22Rv1 (cell line): ENCODE data around the gene PON1.

Experiments used
- H3K27ac ChIP-seq: fragments of 450-650 bp; 2 replicates; pipeline ENCODE4 v1.5.1; 2017
- CTCF ChIP-seq: fragments of 450-650 bp; IDR thresholded peaks from 2 replicates; pipeline ENCODE4 v1.5.1; 2017; ENCODE audit warnings: mild to moderate bottlenecking
- ZFX ChIP-seq: fragments of 450-650 bp; IDR thresholded peaks from 2 replicates; pipeline ENCODE4 v1.6.1; 2017; ENCODE audit warnings: antibody characterized with exemption, borderline replicate concordance

PON1 gene

GRCh38 chr7:95340491-95340890 lies 16.2 kb upstream of the PON1 start:
- no peak overlapping the region for H3K27ac ChIP-seq
- TF ChIP-seq CTCF (no peak), ZFX (no peak)

DNA sequence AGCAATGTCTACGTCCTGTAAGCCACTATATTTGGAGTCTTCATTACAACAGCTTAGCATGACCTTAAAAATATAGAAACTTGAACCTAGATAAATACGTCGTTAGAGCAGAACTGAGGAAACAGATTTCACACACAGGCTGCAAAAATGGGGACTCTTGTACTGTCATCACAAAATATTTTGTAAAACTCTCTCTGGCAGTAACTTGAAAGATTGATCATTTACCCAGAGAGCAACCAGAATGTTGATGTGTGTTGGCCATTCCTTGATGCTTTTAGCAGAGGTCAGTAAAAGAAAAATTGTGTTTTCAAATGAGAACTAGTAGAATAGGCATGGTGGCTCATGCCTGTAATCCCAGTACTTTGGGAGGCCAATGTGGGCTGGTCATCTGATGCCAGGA lies 14.5 kb upstream of the PON1 start:
- no peak for TF ChIP-seq ZFX
- no peak for TF ChIP-seq CTCF
- no peak overlapping the region for H3K27ac ChIP-seq

- H3K27ac ChIP-seq = no peak overlapping the region
These were observed 10.8 kb upstream of the PON1 start for GRCh38 chr7:95335093-95335492.

DNA sequence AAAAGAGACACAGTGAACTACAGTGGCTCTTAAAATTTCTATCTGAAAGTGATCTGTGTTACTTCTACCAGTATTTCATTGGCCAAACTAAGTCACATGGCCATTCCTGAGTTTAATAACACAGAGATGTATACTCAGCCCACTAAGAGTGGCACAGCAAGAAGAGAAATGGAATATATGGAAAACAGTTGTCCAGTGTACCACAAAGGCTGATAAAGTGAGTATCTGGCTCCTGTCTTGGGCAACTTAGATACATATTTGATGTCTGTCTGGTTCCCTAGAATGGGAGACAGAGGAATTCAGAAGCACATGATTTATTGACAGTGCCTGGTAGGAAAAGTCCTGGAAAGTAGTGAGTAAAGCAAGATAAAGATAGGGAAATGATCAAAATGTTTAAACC lies 10.1 kb upstream of the PON1 start:
- TF ChIP-seq CTCF = no peak
- TF ChIP-seq ZFX = no peak
- no peak overlapping the region for H3K27ac ChIP-seq

More at GRCh38 chr7:95335093-95335492, 10.8 kb upstream of the PON1 start:
- TF ChIP-seq CTCF = no peak
- TF ChIP-seq ZFX = no peak

- no peak overlapping the region for H3K27ac ChIP-seq
- TF ChIP-seq ZFX (no peak), CTCF (no peak)
These were observed 6.6 kb upstream of the PON1 start for GRCh38 chr7:95330961-95331337.

GRCh38 chr7:95330204-95330960 lies 6.0 kb upstream of the PON1 start:
- no peak overlapping the region for H3K27ac ChIP-seq
- no peak for TF ChIP-seq ZFX
- TF ChIP-seq CTCF = no peak

GRCh38 chr7:95327356-95327755 lies 3.0 kb upstream of the PON1 start:
- TF ChIP-seq CTCF = no peak
- TF ChIP-seq ZFX = no peak

More at GRCh38 chr7:95327356-95327755, 3.0 kb upstream of the PON1 start:
- H3K27ac ChIP-seq = no peak overlapping the region
